ENCODE measurements around the gene CTU2. TPM values are rescaled to one million over a fixed set of nuclear protein-coding genes. Genes with fewer than 3 reads are reported as not detected.

The CTU2 gene
- total RNA-seq, 4 donors from 2014 or later: 6.0 to 19.9 (median 10.7) TPM

DNA sequence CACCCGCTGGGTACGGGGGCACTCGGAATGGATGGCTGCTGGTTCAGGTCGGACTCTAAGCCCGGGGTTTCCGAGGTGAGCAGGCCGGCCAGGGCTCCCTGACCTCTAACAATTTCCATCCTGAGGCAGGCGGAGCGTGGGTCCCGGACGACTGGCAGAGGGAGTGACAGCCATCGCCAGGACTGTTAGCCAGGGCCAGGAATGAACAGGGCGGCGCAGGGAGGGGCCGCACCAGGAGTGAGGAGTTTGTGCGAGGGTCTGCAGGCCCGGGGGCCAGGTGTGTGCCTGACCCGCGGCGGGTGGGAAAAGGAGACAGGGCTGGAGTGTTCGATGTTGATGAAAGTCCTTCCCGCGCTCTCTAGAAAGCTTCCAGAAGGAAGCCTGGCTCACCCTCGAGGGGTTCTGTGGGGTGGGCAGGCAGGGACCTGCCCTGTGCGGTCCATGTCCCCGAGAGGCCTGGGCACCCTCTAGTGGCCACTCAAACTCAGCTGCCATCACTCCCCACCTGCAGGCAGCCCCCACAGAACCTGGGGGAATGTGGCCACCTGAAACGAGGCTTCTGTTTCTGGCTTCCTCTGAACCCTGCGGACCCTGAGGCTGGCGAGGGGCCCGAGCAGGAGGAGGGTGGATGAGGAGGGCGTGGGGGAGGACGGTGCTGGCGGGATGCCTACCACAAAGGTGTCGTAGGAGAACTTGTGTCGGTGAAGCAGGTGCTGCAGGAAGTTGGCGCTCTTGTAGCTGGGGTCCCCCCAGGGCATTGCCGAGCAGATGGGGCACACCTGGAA, 8.3 kb upstream of the CTU2 start:
- H3K4me3 ChIP-seq: no peak overlapping the region
- WGBS, 2 donors (ENCODE audit: low coverage in 1 of 2): 88% methylated on average over 13 of the region's 37 CpGs; no CpG with 5 or more reads in 1 of the 2 donors
- no peak overlapping the region for H3K27ac ChIP-seq
- peaks cover 0 to 78% of the 10 kb centered on the region in 2 donors for H3K36me3 ChIP-seq
- TF ChIP-seq CTCF (IDR thresholded peaks at IDR 0.05): no peak
- TF ChIP-seq POLR2A (IDR thresholded peaks at IDR 0.05): no peak
- no peak for TF ChIP-seq POLR2AphosphoS5 (IDR thresholded peaks at IDR 0.05)
- TF ChIP-seq EP300 (IDR thresholded peaks at IDR 0.05): no peak
- no peaks in the 10 kb centered on the region for H3K9me3 ChIP-seq
- no peak for ATAC-seq
- peaks cover 0 to 35% (median 6%) of the 10 kb centered on the region in 3 donors for H3K4me1 ChIP-seq
- H3K27me3 ChIP-seq: no peaks in the 10 kb centered on the region

- H3K4me1 ChIP-seq: peaks cover 0 to 41% (median 6%) of the 10 kb centered on the region in 3 donors
- H3K36me3 ChIP-seq: peaks cover 0 to 78% of the 10 kb centered on the region in 2 donors
- no peak overlapping the region for H3K4me3 ChIP-seq
- no peaks in the 10 kb centered on the region for H3K27me3 ChIP-seq
- 94% methylated on average over 3 of the region's 25 CpGs; no CpG with 5 or more reads in 1 of the 2 donors for WGBS, 2 donors (ENCODE audit: low coverage in 1 of 2)
- H3K27ac ChIP-seq: no peak overlapping the region
- TF ChIP-seq POLR2A (IDR thresholded peaks at IDR 0.05): no peak
- TF ChIP-seq POLR2AphosphoS5 (IDR thresholded peaks at IDR 0.05): no peak
- TF ChIP-seq CTCF (IDR thresholded peaks at IDR 0.05): no peak
- no peak for TF ChIP-seq EP300 (IDR thresholded peaks at IDR 0.05)
- no peaks in the 10 kb centered on the region for H3K9me3 ChIP-seq
- ATAC-seq: no peak
Observed at GRCh38 chr16:88698646-88699045, 7.7 kb upstream of the CTU2 start.

DNA sequence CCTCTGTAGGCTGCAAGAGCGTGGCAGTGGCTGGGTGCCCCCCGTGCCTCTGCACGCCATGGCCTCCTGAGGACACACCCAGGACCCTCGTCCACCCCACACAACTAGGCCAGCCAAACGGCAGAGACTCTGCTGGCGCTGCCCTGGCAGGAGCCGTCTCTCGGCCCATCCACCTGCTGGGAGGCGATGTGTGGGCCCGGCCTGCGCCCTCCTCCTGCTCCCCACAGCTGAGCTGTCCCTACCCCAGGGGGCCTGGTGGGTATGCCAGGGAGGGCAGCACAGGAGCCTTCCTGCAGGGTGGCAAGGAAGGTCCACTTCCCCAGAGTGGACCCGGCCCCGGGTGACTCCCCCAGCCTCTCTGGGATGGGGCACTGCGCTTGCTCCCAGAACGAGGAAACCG, 7.1 kb upstream of the CTU2 start:
- peaks cover 0 to 46% (median 6%) of the 10 kb centered on the region in 3 donors for H3K4me1 ChIP-seq
- H3K4me3 ChIP-seq: no peak overlapping the region
- TF ChIP-seq CTCF (IDR thresholded peaks at IDR 0.05): no peak
- no peak for TF ChIP-seq EP300 (IDR thresholded peaks at IDR 0.05)
- TF ChIP-seq POLR2AphosphoS5 (IDR thresholded peaks at IDR 0.05): no peak
- TF ChIP-seq POLR2A (IDR thresholded peaks at IDR 0.05): no peak
- no peaks in the 10 kb centered on the region for H3K9me3 ChIP-seq
- peaks cover 0 to 78% of the 10 kb centered on the region in 2 donors for H3K36me3 ChIP-seq
- WGBS, 2 donors (ENCODE audit: low coverage in 1 of 2): no CpG with 5 or more reads among the region's 16 CpGs
- no peaks in the 10 kb centered on the region for H3K27me3 ChIP-seq
- H3K27ac ChIP-seq: no peak overlapping the region
- ATAC-seq: no peak

DNA sequence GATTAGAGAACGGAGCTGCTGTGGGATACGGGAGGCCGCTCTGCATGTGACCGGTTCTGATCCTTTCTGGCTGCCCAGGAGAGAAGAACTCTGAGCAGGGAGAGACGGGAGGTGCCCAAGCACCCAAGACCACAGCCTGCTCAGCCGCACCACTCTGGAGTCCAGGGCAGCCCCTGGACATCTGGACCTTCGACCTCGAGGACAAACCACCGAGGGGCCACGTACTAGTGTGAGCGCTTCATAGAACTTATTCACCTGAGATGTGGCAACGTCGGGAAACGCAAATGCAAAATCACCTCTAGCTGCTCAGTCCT, 6.0 kb upstream of the CTU2 start:
- no peak for ATAC-seq
- no peaks in the 10 kb centered on the region for H3K27me3 ChIP-seq
- WGBS, 2 donors (ENCODE audit: low coverage in 1 of 2): 68 to 80% methylated on average over 6 to 7 of the region's 14 CpGs
- H3K9me3 ChIP-seq: no peaks in the 10 kb centered on the region
- H3K27ac ChIP-seq: peak overlapping the region in 3 of 4 donors; percentile 24 to 90 (median 37)
- peaks cover 0 to 57% (median 15%) of the 10 kb centered on the region in 3 donors for H3K4me1 ChIP-seq
- peaks cover 0 to 75% of the 10 kb centered on the region in 2 donors for H3K36me3 ChIP-seq
- no peak overlapping the region for H3K4me3 ChIP-seq
- TF ChIP-seq EP300 (IDR thresholded peaks at IDR 0.05): no peak
- no peak for TF ChIP-seq CTCF (IDR thresholded peaks at IDR 0.05)
- no peak for TF ChIP-seq POLR2A (IDR thresholded peaks at IDR 0.05)
- no peak for TF ChIP-seq POLR2AphosphoS5 (IDR thresholded peaks at IDR 0.05)

Data from gastroesophageal sphincter (tissue), 4 donors.